ENCODE results near the gene PRR33. TPM values are rescaled to one million over a fixed set of nuclear protein-coding genes. Genes with fewer than 3 reads are reported as not detected.

The PRR33 gene
- polyA plus RNA-seq, 2 of the 4 experiments (the other 2 are of a cell fraction) = not detected

DNA sequence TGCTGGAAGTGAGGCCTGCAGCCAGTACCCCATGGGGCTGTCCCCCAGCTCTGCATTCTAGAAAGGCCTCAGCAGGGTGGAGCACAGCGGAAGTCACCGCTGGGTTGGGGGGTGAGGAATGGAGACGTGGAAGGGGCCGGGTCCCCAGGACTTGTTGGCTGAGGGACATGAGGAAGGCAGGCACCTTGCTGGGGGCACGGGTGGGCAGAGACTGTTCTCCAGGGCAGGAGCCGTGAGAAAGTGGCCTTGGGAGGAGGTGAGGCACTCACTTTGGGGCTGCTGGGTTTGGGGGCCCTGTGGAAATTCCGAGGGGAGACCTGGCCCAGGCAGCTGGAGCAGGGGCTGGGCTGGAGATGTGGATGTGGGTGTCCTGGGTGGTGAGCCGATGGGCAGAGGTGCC, 47.9 kb downstream of the PRR33 start:
- Histone ChIP-seq H3K4me1 (peaks cover 7% of the 10 kb centered on the region), H3K4me3 (no peak overlapping the region), H3K4me2 (no peak overlapping the region), H3K27ac (peak overlapping the region in 1 of 2 experiments; percentile 61; a peak in 3 of 6 replicates), H3K9me3 (no peaks in the 10 kb centered on the region)
- no peak for ATAC-seq
- WGBS (ENCODE audit: missing lambda C conversion rate) = 78% methylated on average over 8 of the region's 8 CpGs
- DNase-seq (ENCODE audit: low read depth in 1 of 2, low spot score in 1 of 2) = no peak
- POLR2A ChIA-PET = no interaction called here
- FAIRE-seq = no peak
- CTCF ChIA-PET = interaction anchor here (1.0 to 4.3 kb wide), 3 partner anchors 12 to 150 kb away, joined by 4 to 30 read pairs (median 6); no protein-coding TSS in a partner anchor
- TF ChIP-seq FOXS1 (CRISPR knock-in tag; IDR thresholded peaks at IDR 0.05) (no peak), MAZ (IDR thresholded peaks at IDR 0.05; ENCODE audit: borderline replicate concordance, low read depth, low read length) (no peak), SMC3 (IDR thresholded peaks at IDR 0.05) (no peak), MAX (IDR thresholded peaks at IDR 0.05) (no peak), EP300 (IDR thresholded peaks at IDR 0.05) (no peak), CBX8 (IDR thresholded peaks at IDR 0.05) (no peak), TFCP2L1 (CRISPR knock-in tag; IDR thresholded peaks at IDR 0.05) (no peak), POLR2AphosphoS2 (conservative IDR thresholded peaks at IDR 0.05; ENCODE audit: low read length) (no peak), RFX5 (IDR thresholded peaks at IDR 0.05) (no peak), ZC3H11A (IDR thresholded peaks at IDR 0.05) (no peak), E2F6 (IDR thresholded peaks at IDR 0.05; ENCODE audit: borderline replicate concordance, low read depth) (no peak)
- TF ChIP-seq, protein P1, sequence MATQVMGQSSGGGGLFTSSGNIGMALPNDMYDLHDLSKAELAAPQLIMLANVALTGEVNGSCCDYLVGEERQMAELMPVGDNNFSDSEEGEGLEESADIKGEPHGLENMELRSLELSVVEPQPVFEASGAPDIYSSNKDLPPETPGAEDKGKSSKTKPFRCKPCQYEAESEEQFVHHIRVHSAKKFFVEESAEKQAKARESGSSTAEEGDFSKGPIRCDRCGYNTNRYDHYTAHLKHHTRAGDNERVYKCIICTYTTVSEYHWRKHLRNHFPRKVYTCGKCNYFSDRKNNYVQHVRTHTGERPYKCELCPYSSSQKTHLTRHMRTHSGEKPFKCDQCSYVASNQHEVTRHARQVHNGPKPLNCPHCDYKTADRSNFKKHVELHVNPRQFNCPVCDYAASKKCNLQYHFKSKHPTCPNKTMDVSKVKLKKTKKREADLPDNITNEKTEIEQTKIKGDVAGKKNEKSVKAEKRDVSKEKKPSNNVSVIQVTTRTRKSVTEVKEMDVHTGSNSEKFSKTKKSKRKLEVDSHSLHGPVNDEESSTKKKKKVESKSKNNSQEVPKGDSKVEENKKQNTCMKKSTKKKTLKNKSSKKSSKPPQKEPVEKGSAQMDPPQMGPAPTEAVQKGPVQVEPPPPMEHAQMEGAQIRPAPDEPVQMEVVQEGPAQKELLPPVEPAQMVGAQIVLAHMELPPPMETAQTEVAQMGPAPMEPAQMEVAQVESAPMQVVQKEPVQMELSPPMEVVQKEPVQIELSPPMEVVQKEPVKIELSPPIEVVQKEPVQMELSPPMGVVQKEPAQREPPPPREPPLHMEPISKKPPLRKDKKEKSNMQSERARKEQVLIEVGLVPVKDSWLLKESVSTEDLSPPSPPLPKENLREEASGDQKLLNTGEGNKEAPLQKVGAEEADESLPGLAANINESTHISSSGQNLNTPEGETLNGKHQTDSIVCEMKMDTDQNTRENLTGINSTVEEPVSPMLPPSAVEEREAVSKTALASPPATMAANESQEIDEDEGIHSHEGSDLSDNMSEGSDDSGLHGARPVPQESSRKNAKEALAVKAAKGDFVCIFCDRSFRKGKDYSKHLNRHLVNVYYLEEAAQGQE (IDR thresholded peaks at IDR 0.05) = no peak
- TF ChIP-seq, protein P2, sequence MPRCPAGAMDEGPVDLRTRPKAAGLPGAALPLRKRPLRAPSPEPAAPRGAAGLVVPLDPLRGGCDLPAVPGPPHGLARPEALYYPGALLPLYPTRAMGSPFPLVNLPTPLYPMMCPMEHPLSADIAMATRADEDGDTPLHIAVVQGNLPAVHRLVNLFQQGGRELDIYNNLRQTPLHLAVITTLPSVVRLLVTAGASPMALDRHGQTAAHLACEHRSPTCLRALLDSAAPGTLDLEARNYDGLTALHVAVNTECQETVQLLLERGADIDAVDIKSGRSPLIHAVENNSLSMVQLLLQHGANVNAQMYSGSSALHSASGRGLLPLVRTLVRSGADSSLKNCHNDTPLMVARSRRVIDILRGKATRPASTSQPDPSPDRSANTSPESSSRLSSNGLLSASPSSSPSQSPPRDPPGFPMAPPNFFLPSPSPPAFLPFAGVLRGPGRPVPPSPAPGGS (IDR thresholded peaks at IDR 0.05) = no peak

DNA sequence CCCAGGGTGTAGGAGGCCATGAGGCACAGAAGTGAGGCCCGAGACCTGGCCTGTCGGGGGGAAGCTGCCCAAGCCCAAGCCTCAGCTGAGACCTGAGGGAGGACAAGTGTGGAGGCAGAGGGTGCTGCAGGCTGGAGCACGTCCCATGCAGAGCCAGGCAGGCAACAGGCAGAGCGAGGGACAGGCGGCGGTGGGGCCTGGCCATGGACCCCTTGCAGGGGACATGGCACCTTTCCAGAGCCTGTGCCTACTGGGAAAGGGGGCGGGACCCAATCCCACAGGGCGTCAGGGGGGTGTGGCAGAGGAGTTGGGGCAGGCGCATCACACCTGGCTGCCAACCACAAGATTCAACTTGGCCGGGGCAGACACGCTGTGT, 48.6 kb downstream of the PRR33 start:
- FAIRE-seq (no peak), DNase-seq (ENCODE audit: low read depth in 1 of 2, low spot score in 1 of 2) (no peak), ATAC-seq (no peak)
- H3K4me1 ChIP-seq = peaks cover 7% of the 10 kb centered on the region
- ChIA-PET POLR2A (no interaction called here), CTCF (interaction anchor here (1.0 to 4.3 kb wide), 9 partner anchors 11 to 313 kb away, joined by 3 to 30 read pairs (median 5); no protein-coding TSS in a partner anchor)
- 58% methylated on average over 4 of the region's 11 CpGs for WGBS (ENCODE audit: missing lambda C conversion rate)
- no peak overlapping the region for H3K4me2 ChIP-seq
- no peaks in the 10 kb centered on the region for H3K9me3 ChIP-seq
- TF ChIP-seq MYC (IDR thresholded peaks at IDR 0.05; ENCODE audit: borderline replicate concordance, low read length) (no peak), EHMT2 (IDR thresholded peaks at IDR 0.05; ENCODE audit: low read depth) (no peak), RFX5 (IDR thresholded peaks at IDR 0.05) (no peak), CEBPB (IDR thresholded peaks at IDR 0.05) (no peak), TP53 (CRISPR knock-in tag; IDR thresholded peaks at IDR 0.05) (no peak), ZSCAN20 (CRISPR knock-in tag; IDR thresholded peaks at IDR 0.05) (no peak)
- TF ChIP-seq, protein P3, sequence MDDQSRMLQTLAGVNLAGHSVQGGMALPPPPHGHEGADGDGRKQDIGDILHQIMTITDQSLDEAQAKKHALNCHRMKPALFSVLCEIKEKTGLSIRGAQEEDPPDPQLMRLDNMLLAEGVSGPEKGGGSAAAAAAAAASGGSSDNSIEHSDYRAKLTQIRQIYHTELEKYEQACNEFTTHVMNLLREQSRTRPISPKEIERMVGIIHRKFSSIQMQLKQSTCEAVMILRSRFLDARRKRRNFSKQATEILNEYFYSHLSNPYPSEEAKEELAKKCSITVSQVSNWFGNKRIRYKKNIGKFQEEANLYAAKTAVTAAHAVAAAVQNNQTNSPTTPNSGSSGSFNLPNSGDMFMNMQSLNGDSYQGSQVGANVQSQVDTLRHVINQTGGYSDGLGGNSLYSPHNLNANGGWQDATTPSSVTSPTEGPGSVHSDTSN (IDR thresholded peaks at IDR 0.05) = no peak
- TF ChIP-seq, protein P1 (IDR thresholded peaks at IDR 0.05) = no peak
- no peak overlapping the region for H3K4me3 ChIP-seq
- no peak overlapping the region for H3K27ac ChIP-seq

Measured in A549 (cell line).